ENCODE measurements around the gene CALHM2.
"Not testable (repeated sequence)": the region's sequence is repeated elsewhere in the genome, so short reads cannot be mapped to it uniquely, and the experiment has no call there.

The CALHM2 gene, protein sequence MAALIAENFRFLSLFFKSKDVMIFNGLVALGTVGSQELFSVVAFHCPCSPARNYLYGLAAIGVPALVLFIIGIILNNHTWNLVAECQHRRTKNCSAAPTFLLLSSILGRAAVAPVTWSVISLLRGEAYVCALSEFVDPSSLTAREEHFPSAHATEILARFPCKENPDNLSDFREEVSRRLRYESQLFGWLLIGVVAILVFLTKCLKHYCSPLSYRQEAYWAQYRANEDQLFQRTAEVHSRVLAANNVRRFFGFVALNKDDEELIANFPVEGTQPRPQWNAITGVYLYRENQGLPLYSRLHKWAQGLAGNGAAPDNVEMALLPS

DNA sequence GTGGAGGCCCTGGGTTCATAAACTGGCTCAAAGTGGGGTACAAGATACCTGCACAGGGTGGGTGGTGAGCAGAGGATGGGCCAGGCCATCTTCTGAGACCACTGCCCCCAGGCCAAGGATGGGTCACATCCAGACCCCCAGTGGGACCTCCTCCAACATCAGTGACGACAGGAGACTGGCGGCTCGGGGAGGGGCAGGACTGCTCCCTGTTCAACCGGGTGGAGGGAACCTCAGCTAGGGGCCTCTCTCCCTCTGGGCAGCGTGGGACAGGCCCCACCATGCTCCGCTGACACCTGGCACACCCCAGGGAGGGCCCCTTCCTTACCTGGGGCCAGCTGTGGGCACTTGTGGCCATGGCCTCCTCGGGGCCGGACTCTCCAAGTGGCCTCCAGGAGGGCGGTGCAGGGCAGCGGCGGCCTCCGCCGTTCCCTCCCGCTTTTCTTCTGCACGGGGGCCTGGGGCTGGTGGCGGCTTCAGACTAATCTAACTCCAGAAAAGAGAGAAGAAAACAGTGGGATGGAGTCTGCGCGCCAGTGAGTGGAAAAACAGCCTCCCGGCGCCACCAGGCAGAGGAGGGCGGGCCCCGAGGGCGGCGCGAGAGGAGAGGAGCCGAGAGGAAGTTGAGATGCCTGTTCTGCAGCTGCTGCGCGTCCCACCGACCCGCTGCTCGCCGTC lies at the start of gene CALHM2:
Gene CALHM2, minus strand, starts transcription at position 540 of the 675 bp plus-strand sequence. CDS start 2,429 bp downstream, outside the sequence.
- no peak for DNase-seq

DNA sequence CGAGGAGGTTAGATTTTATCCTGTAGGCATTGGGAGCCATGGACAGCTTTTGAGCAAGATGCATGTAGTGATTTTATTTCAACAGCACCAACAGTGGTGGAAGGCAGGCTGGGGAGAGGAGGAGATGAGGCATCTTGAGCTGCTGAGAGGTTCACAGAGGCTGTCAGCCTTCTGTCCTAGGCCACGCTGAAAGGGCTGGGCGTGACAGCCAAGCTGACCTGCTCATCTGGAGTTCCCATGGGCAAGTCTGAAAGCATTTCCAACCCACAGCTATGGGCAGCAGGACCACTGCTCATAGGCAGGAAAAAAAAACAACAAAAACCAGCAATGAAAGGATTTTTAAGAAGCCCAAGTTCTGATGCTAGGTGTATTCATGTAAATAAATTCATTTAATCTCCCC lies 49.0 kb upstream of the CALHM2 start:
- DNase-seq = no peak

DNA sequence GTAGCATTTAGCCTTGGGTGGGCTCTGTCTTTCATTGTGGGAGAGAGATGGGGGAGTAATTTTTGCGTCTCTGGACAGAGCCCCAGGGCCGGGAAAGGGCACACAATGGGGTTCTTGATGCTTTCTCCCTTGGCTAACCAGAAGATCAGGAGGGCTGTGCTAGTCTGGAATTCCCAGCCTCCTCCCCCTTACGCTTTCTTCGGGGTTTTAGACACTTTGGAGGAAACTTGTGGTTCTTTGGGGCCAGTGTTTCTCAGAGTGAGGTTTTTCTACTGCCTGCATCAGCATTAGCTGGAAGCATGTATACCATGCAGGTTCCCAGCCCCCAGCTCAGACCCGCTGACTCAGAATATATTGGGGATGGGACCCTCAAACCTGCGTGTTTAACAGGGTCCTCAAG lies 48.3 kb upstream of the CALHM2 start:
- no peak for DNase-seq

DNA sequence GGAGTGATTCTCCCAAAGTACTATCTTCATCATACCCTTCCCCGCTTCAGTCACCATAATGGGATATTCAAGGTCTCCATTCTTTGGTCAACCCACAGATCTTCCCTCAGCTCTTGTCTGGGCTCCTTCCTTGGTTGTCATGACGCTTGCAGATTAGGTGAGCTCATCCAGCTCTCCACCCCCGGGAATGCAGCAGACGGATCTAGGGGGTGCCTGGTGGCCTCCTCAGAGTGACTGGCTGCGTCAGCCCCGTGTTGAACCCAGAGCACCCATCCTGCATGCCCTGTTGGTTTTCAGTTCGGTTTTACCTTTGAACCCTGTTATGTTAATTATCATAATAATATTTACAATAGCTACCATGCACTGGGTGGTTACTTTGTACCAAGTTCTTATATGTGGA lies 47.7 kb upstream of the CALHM2 start:
- no peak for DNase-seq

DNA sequence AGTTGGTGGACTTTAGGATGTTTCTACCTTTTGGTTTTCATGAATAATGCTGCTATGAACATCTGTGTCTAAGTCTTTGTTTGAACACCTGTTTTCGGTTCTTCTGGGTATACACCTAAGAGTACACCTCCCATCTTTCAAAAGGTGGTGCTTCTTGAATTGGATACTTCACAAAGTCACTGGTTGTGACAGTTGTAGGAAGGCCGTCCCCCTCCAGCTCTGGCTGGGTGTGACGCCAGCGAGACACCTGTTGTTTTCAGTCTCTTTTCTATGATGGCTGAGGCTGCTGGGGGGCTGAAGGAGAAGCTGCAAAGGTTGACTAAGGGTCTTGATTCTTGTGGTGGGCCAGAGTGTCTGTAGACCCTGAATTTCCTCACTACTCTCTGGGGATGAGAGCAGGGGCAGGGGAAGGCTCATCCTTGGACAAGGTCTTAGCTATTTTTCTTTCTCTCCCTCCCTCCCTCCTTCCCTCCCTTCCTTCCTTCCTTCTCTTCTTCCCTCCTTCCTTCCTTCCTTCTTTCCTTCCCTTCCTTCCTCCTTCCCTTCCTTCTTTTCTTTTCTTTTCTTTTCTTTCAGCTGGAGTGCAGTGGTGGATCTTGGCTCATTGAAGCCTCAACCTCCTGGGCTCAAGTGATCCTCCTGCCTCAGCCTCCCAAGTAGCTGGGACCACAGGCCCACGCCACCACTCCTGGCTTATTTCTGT lies 46.9 kb upstream of the CALHM2 start:
- DNase-seq = no peak

DNA sequence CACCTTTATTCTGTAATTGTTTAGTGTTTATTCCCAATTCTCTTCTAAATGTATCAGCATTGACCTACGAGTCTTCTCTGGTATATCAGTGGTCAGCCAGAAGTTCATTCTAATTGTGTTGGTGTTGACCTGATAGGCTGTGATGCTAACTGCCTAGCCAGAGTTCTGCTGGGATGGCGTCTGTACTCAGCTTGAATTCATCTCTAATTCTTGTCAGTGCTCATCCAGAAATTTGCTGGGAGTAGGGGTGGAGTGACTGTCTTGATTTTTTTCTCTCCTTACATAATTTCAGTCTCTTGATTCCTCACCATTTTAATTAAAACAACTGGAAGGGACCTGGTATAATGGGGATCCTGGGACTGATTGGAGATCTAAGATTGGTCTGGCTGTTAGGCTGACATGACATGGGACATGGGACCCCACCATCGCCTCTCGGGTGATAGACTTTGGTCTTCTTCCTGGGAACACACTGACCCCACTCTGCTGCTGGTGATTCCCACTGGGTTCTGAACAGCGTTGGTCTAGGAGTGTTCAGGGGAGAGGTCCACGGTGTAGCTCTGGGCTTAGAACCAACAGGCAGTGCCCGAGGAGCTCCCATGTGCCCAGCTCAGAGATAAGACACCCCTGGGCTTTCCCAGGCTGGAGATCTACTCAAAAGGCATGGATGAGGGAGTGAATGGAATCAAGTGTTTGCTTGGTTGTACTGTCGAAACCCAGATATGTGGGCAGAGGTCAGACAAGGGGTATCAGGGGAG lies 45.2 kb upstream of the CALHM2 start:
- no peak for DNase-seq

DNA sequence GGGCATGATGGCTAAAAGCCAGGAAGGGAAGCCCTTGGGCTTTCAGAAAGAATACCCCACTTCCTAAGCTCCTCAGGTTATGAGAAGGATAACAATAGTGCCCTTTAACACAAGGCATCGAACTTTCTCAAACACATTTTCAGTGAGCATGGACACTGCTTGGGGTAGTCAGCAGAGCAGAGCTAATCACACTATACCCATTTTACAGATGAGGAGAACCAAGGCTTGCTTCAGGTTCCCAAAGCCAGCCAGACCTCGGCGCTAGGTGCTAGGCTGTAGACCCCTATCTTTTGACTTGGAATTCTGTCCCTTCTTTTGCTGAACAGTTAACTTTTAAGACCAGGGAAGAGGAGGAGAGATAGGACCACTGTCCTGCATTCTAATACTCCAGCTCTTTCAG lies 43.2 kb upstream of the CALHM2 start:
- DNase-seq = no peak

DNA sequence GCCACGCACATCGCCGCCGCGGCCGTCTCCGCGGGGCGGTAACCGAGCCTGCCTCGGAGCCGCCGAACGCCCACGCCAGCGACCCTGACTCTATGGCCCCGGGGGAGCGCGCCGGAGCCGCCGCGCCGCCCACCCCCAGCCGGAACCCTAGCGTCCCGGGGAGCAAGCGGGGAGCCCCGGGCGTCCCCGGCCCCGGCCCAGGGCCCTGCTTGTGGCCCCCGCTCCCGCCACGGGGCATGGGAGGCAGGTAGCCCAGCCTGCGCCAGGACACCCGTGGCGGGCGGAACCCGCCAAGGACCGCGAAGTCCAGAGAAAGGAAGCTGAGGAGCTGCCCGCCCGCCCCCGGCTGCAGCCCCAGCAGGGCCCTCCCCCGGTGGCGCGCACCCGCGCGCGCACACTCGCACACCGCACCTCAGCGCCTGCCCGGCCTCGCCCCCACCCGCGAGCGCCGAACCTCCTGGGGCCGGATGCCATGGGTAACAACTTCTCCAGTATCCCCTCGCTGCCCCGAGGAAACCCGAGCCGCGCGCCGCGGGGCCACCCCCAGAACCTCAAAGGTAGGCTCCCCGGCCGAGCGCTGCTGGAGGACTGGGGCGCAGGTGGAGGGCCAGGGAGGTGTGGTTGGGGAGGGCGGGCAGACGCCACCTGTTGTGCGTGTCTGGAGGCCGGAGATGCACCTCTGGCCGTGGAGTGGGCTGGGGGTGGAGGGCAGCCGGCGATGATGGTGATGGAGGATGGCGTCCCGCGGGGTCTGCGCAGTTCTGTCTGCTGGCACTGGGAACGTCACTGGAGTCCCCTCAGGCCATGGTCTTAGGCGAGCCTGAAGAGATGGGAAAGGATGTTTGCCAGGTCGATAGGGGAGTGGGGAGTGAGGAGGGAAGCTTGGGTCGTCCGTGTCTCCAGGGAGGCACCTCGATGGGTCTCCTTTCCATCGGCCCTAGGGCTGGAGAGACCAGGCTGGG lies 42.0 kb upstream of the CALHM2 start:
- no peak for DNase-seq

DNA sequence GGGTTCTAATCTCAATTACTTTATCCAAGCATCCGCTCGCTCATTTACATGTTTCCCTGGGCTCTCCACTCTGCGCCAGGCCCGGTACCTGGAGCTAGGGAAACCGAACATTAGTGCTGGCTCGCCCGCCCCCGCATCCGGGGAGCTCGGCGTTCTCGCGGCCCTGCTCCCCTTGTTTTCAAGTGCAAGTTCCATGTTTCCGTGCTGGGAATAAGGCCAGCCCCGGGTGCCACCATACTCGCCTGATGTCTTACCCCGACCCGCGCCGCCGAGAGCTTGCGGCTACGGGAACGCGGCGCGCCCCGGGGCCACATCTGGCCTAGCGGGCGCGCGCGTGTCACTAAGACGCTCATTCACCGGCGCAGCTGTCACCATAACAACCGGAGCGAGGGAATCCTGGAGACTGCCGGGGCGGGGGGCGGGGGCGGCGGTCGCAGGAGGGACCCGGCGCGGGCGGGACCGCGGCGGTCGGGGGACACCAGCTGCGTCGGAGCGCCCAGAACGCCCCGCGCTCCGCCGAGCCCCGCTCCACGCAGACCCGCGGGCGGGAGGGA lies 41.3 kb upstream of the CALHM2 start, which contains the start of gene NEURL1:
Gene NEURL1, plus strand, starts transcription at position 344 of the 554 bp plus-strand sequence. CDS start 683 bp downstream, outside the sequence.
- no peak for DNase-seq

DNA sequence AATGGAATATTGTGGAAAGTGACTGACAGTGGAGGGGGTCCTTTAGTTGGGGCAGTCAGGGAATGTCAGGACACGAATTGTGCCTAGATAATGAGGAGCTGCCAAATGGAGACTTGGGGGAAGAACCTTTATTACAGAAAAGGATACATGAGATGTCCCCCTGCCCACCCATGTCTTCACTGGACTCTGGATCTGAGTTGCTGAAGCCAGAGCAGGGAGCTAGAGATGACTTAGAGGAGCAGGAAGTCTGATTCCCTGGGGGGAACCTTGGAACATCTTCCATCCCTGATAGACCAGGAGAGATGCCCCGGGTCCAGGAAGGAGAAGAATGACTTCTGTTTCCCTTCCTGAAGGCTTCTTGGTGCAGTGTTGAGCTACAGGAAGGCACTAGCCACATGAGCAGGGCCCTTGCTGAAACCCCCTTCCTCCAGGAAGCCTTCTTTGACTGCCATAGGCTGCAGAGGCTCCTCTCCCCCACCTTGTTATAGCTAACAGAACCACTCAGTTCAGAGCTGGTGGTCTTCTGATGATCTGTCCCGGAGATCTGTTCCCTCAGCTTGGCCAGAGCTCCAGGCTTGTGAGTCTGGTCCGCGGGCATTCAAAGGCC lies 40.6 kb upstream of the CALHM2 start:
- DNase-seq = no peak

DNA sequence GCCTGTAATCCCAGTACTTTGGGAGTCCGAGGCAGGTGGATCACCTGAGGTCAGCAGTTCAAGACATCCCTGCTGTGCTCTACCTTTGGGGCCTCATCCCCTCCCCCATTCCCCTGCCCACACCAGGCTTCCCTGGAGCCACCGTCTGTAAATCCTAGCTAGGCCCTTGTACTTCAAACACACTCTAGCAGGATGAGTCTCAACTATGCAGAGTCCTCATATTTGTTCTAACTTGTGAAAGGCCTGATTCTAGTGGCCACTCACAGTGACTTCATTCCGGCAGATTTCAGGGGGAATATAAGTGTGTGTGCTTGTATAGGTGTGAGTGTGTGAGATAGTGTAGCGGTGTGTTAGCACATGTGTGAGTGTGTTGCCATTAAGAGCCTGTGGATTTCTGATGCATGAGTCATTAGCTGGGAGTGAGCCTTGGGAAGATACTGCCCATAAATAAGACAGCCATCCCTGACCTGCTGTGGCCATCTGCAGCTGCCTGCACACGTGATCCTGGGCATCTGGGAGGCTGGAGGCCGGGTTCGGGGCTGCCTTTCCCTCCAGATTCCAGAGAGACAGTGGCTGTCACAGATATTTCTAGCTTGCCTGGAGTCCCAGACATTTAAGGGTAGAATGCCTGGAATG lies 39.7 kb upstream of the CALHM2 start:
- DNase-seq = no peak

DNA sequence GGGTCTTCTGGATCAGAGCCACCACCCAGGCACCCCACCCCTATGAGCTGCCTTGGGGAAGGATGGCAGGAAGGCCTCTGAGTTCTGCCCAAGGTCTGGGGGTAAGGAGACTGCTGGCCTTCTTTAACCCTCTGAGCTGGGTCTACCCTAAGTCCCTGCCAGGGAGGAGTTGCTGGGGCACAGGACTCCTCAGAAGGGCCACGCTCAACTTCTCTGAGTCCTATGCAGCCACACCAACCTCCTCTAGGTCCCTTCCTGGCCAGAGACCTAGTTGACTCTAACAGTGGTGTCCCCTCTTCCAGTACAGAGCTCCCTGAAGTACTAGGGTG lies 38.8 kb upstream of the CALHM2 start:
- no peak for DNase-seq

DNA sequence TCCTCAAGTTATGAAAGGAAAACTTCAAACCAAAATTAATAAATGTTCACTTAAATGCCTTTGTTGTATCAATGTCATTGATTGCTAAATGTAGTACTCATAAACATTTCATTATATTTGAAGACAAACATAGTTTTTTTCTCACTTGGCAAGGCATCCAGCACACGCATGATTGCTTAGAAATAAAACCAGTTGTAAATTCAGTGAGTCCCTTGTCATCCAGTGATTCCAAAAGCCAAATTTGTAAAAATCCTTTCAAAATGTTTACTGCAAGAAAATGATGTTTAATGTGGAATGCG lies 35.2 kb upstream of the CALHM2 start:
- DNase-seq = no peak

DNA sequence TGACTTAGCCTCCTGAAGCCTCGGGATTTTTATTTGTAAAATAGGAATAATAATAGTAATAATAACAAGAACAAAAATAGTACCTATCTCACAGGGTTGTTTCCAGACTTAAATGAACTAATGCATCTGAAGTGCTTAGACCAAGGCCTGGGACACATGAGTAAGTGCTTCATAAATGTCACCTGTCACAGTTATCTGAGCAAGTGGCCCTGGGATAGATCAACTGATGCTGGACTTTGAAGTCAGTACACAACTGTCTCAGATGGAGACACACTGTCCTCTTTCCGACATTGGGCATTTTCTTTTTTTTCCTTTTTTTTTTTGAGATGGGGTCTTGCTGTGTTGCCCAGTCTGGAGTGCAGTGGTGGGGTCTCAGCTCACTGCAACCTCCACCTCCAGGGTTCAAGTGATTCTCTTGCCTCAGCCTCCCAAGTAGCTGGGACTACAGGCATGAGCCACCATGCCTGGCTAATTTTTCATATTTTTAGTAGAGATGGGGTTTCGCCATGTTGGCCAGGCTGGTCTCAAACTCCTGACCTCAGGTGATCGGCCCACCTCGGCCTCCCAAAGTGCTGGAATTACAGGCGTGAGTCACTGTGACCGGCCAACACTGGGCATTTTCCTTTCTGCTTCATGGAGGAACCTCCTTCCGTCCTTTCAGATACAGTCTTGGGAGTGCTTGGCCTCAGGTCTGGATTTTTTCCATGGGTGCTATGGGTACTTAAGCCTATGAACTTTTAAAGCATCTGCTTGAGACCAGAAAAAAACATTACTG lies 34.7 kb upstream of the CALHM2 start:
- not testable (repeated sequence) for DNase-seq

DNA sequence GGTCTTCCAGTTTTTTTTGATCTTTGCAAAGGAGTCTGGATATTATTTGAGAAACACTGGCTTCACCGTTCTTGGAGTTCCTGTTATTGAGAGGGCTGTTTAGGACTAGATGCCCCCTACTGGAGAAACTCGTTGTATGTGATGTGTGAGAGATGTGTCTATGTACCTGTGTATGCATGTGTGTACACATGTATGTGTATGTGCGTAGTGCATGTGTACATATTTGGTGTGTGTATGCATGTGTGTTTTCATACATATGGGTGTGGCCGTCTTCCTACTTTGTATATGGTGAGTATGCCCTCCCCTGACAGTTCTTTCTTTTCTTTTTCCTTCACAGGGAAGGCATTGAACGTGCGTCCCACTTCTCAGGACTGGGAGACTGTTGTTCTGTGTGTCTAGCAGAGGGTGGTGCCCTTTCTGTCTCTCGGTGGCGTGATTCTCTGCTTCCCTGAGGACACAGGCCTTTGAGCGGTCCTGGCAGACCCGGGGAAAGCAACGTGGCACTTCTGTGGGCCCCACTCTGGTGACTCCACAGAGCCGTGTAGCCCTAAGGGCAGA lies 29.9 kb upstream of the CALHM2 start:
- DNase-seq = peak in 1 of 2 experiments; percentile 11

DNA sequence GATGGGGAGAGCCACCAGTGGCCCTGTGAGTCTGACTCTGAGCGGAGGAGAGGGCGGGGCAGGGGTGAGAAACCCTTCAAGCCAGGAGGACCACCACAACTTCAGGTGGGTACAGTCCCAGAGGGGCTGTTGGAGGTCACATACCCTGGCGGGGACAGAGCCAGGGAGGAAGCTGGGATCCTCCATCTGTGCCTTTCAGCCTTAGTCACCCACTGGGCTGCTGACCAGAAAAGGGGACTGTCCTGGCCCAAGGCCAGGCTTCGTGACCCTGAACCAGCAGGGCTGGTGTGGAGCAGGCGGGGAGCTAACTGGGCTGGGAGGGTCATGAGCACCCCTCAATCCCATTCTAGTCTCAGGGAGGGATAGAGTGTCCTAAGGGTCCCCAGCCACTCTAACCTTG lies 28.4 kb upstream of the CALHM2 start:
- no peak for DNase-seq

DNA sequence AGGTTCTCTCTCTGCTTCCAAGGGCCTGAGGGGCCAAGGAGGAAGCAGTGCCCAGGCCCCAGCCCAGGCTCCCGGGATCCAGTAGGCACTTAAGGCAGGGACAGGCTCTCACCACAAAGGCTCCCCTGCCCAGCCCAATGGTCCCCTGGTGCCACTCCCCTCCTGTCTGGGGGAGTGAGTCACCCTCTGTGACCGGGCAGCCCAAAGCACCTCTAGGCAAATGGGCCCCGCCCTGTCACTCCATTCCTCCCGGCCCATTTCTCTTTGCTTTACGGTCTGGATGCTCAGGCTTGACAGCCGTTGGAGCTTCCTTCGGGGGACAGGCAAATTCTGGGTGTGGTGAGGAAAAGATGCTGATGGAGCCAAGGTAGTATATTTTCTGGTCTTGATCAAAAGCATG lies 27.0 kb upstream of the CALHM2 start, which contains the start of gene CALHM3:
Gene CALHM3, minus strand, starts transcription at position 106 of the 400 bp plus-strand sequence. CDS start 208 bp downstream, outside the sequence.
- DNase-seq = no peak

DNA sequence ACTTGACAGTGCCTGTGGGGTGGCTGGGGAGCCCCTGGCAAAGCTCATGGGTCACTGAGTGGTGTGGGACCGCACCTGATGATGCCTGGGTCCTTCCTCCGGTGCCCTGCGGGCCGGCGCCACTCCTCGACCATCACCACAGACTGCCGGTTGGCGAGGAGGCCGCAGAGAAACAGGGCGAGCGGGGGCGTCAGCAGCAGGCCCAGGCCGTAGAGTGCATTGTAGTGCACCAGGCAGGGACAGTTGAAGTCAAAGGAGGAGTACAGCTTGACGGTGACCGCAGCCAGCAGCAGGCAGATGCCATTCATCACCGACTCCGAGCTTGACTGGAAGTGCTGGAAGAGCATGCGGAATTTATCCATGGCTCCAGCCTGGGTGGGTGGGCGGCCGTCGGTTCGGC lies 26.5 kb upstream of the CALHM2 start:
- no peak for DNase-seq

DNA sequence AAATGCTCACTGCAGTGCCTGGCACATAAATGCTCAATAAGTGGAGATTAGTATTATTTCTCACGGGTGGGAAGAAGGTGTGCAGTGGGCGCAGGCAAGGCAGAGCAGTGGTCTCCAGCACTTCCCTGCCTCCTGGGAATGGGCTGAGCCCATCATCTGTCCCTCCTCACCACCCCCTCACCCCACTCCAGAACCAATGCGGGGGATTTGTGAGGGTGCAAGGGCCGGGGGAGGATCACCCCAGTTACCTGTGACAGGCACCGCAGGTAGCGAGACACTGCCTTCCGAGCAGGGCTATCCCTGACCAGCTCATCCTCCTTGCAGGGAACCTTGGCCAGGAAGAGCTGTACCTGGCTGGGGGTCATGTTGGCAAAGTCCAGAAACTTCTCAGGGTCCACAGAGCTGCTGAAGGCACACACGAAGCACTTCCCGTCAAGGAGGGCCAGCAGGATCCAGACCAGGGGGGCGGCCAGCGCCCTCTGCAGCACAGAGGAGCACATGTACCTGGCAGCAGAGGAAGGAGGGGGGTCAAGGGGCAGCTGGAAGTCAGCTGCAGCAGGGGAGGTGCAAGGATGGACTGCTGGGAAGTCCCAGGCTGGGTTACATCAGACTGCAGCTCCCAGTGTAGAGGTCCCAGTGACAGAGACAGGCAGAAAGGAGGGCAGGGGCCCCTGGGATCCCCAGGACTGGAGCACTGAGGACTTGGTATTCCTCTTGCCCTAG lies 24.0 kb upstream of the CALHM2 start:
- DNase-seq = no peak

All from cerebellar nuclear complex (tissue), 1 donor.